GM13977 (cell line): ENCODE results near the gene DDIT4.

Experiments
- DNase-seq: peaks from one replicate; pipeline ENCODE4 v3.0.0; 2012; ENCODE audit warnings: low spot score
- in situ Hi-C: fragments of 300-500 bp; cut with MboI; formaldehyde crosslinking; loops from one replicate; pipeline ENCODE4 v1.12.0; 2022; ENCODE audit warnings: low sequenced_read_pairs, low pct_unique_long_range_greater_than_20kb, mixed read lengths, inconsistent platforms; ENCODE audit not compliant: unreplicated experiment
- TF ChIP-seq, protein P1 (sequence below): IDR thresholded peaks from 2 replicates; pipeline ENCODE4 v1.5.1; 2012; ENCODE audit warnings: mild to moderate bottlenecking, control low read depth; ENCODE audit not compliant: insufficient read depth; ENCODE audit errors: extremely low read depth, missing control alignments

Gene DDIT4

GRCh38 chr10:72323771-72324191, 50.1 kb downstream of the DDIT4 start:
- in situ Hi-C loops: no loop called here
- DNase-seq: no peak
- TF ChIP-seq, protein P1, sequence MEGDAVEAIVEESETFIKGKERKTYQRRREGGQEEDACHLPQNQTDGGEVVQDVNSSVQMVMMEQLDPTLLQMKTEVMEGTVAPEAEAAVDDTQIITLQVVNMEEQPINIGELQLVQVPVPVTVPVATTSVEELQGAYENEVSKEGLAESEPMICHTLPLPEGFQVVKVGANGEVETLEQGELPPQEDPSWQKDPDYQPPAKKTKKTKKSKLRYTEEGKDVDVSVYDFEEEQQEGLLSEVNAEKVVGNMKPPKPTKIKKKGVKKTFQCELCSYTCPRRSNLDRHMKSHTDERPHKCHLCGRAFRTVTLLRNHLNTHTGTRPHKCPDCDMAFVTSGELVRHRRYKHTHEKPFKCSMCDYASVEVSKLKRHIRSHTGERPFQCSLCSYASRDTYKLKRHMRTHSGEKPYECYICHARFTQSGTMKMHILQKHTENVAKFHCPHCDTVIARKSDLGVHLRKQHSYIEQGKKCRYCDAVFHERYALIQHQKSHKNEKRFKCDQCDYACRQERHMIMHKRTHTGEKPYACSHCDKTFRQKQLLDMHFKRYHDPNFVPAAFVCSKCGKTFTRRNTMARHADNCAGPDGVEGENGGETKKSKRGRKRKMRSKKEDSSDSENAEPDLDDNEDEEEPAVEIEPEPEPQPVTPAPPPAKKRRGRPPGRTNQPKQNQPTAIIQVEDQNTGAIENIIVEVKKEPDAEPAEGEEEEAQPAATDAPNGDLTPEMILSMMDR: no peak
